CD8-positive, alpha-beta memory T cell (primary cell): ENCODE measurements around the gene SRGAP2C. TPM values are rescaled to one million over a fixed set of nuclear protein-coding genes. Genes with fewer than 3 reads are reported as not detected.
A peak's percentile ranks its signal among the peaks of the same experiment; 100 is the strongest.
"Not testable (repeated sequence)": the region's sequence is repeated elsewhere in the genome, so short reads cannot be mapped to it uniquely, and the experiment has no call there.

Experiments
- CTCF ChIA-PET: fragments of 350-600 bp; sonication (Branson Sonifier 250); formaldehyde crosslinking; loops from one replicate; lab custom pipeline; 2021; ENCODE audit warnings: antibody characterized with exemption; lab: Charles Lee
- POLR2A ChIA-PET: fragments of 350-600 bp; sonication (Branson Sonifier 250); formaldehyde crosslinking; loops from one replicate; lab custom pipeline; 2021; ENCODE audit warnings: antibody characterized with exemption; lab: Charles Lee
- DNase-seq, 5 donors: peaks; one replicate each; pipeline versions ENCODE4 v3.0.0 to v3.0.0-alpha.2; 2020 to 2022; ENCODE audit warnings: mixed read lengths in 1 of 5
- H3K27ac ChIP-seq: one replicate; pipeline ENCODE4 v1.7.0; 2013; ENCODE audit warnings: low read depth, mild to moderate bottlenecking, low read length, moderate library complexity
- H3K27me3 ChIP-seq: 2 replicates; pipeline ENCODE4 v1.7.0; 2013; ENCODE audit warnings: low read length, mild to moderate bottlenecking; ENCODE audit not compliant: insufficient read depth, poor library complexity, severe bottlenecking
- H3K36me3 ChIP-seq: 2 replicates; pipeline ENCODE4 v1.7.0; 2013; ENCODE audit warnings: mild to moderate bottlenecking, low read length, moderate library complexity; ENCODE audit not compliant: insufficient read depth
- H3K4me1 ChIP-seq: 2 replicates; pipeline ENCODE4 v1.7.0; 2013; ENCODE audit warnings: mild to moderate bottlenecking, low read length, moderate library complexity; ENCODE audit not compliant: insufficient read depth
- H3K4me3 ChIP-seq: 2 replicates; pipeline ENCODE4 v1.7.0; 2013; ENCODE audit warnings: mild to moderate bottlenecking, low read length
- H3K9me3 ChIP-seq: 2 replicates; pipeline ENCODE4 v1.7.0; 2013; ENCODE audit warnings: mild to moderate bottlenecking, low read length
- H3K27ac Mint-ChIP-seq, 8 donors: one replicate each; pipeline ENCODE4 v1.8.0; 2020 to 2021; ENCODE audit warnings: mixed read lengths in 8 of 8, mild to moderate bottlenecking in 6 of 8, inconsistent platforms in 3 of 8, moderate library complexity in 3 of 8
- H3K27me3 Mint-ChIP-seq, 2 donors: one replicate each; pipeline ENCODE4 v1.8.0; 2020 to 2021; ENCODE audit warnings: mixed read lengths in 2 of 2, mild to moderate bottlenecking in 1 of 2, moderate library complexity in 1 of 2
- H3K36me3 Mint-ChIP-seq, 3 donors: one replicate each; pipeline ENCODE4 v1.8.0; 2020 to 2021; ENCODE audit warnings: mixed read lengths in 3 of 3, inconsistent platforms in 1 of 3, mild to moderate bottlenecking in 1 of 3
- H3K4me1 Mint-ChIP-seq, 3 donors: one replicate each; pipeline ENCODE4 v1.8.0; 2020 to 2021; ENCODE audit warnings: mixed read lengths in 3 of 3, inconsistent platforms in 1 of 3, mild to moderate bottlenecking in 1 of 3
- H3K4me3 Mint-ChIP-seq, 7 donors: one replicate each; pipeline ENCODE4 v1.8.0; 2020 to 2021; ENCODE audit warnings: mixed read lengths in 7 of 7, mild to moderate bottlenecking in 6 of 7, moderate library complexity in 4 of 7, inconsistent platforms in 2 of 7
- H3K9me3 Mint-ChIP-seq, 5 donors: one replicate each; pipeline ENCODE4 v1.8.0; 2020 to 2022; ENCODE audit warnings: mixed read lengths in 5 of 5, mild to moderate bottlenecking in 3 of 5, moderate library complexity in 2 of 5, inconsistent platforms in 1 of 5
- polyA plus RNA-seq: library from polyadenylated mRNA; unstranded; fragments of 300-500 nt; fragmentation: Illumina TruSeq; gene quantifications from one replicate; pipeline ENCODE4 v1.2.3, GENCODE V29; 2021
- total RNA-seq, 2 experiments: library from RNA; stranded (reverse); gene quantifications; one replicate each; pipeline ENCODE4 v1.2.3, GENCODE V29; 2021

Gene SRGAP2C
- total and polyA plus RNA-seq, 3 experiments from 2014 or later = 2.5 to 18.1 (median 17.1) TPM

DNA sequence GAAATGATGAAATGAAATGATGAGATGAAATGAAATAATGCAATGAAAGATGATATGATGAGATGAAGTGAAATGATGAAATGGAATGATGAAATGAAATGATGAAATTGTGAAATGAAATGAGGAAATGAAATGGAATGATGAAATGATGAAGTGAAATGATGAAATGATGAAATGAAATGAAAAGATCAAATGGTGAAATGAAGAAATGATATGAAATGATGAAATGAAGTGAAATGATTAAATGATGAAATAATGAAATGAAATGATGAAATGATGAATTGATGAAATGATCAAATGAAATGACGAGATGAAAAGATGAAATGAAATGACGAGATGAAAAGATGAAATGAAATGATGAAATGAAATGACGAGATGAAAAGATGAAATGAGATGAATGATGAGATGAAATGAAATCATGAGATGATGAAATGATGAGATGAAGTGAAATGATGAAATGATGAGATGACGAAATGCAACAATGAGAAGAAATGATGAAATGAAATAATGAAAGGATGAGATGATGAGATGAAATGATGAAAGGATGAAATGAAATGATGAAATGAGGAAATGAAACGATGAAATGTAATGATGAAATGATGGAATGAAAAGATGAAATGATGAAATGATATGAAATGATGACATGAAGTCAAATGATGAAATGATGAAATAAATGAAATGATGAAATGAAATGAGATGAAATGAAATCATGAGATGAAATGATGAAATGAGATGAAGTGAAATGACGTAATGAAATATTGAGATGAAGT, 216.0 kb downstream of the SRGAP2C start:
- Mint-ChIP-seq H3K36me3 (peaks cover 6 to 15% (median 9%) of the 10 kb centered on the region in 3 donors), H3K9me3 (peaks cover 12 to 19% (median 18%) of the 10 kb centered on the region in 5 donors), H3K4me1 (peaks cover 17 to 21% (median 19%) of the 10 kb centered on the region in 3 donors), H3K4me3 (peak overlapping the region in 6 of 7 donors; percentile 51 to 86 (median 73)), H3K27ac (peak overlapping the region in 6 of 8 donors; percentile 15 to 89 (median 71))
- H3K27me3 ChIP-seq, H3K9me3 ChIP-seq, POLR2A ChIA-PET, DNase-seq, H3K4me1 ChIP-seq, H3K27ac ChIP-seq, CTCF ChIA-PET, H3K36me3 ChIP-seq, H3K27me3 Mint-ChIP-seq, H3K4me3 ChIP-seq: not testable (repeated sequence)

DNA sequence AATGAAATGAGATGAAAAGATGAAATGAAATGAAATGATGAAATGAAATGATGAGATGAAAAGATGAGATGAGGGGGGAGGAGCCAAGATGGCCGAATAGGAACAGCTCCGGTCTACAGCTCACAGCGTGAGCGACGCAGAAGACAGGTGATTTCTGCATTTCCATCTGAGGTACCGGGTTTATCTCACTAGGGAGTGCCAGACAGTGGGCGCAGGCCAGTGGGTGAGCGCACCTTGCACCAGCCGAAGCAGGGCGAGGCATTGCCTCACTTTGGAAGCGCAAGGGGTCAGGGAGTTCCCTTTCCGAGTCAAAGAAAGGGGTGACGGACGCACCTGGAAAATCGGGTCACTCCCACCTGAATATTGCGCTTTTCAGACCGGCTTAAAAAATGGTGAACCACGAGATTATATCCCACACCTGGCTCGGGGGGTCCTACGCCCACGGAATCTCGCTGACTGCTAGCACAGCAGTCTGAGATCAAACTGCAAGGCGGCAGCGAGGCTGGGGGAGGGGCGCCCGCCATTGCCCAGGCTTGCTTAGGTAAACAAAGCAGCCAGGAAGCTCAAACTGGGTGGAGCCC, 216.7 kb downstream of the SRGAP2C start:
- H3K27ac ChIP-seq, H3K27me3 ChIP-seq, H3K4me1 ChIP-seq, H3K9me3 ChIP-seq, CTCF ChIA-PET, H3K36me3 ChIP-seq, POLR2A ChIA-PET, H3K27me3 Mint-ChIP-seq, H3K4me3 ChIP-seq: not testable (repeated sequence)
- DNase-seq = peak in 2 of 5 donors; percentile 6 to 17
- peaks cover 17 to 21% (median 19%) of the 10 kb centered on the region in 3 donors for H3K4me1 Mint-ChIP-seq
- H3K4me3 Mint-ChIP-seq = peak overlapping the region; percentile 51 to 86 (median 74)
- peaks cover 12 to 22% (median 20%) of the 10 kb centered on the region in 5 donors for H3K9me3 Mint-ChIP-seq
- peaks cover 6 to 15% (median 9%) of the 10 kb centered on the region in 3 donors for H3K36me3 Mint-ChIP-seq
- H3K27ac Mint-ChIP-seq = peak overlapping the region in 7 of 8 donors; percentile 1 to 89 (median 68)

DNA sequence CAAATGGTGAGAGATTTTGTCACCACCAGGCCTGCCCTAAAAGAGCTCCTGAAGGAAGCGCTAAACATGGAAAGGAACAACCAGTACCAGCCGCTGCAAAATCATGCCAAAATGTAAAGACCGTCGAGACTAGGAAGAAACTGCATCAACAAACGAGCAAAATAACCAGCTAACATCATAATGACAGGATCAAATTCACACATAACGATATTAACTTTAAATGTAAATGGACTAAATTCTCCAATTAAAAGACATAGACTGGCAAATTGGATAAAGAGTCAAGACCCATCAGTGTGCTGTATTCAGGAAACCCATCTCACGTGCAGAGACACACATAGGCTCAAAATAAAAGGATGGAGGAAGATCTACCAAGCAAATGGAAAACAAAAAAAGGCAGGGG, 218.5 kb downstream of the SRGAP2C start:
- CTCF ChIA-PET, H3K9me3 ChIP-seq: not testable (repeated sequence)

DNA sequence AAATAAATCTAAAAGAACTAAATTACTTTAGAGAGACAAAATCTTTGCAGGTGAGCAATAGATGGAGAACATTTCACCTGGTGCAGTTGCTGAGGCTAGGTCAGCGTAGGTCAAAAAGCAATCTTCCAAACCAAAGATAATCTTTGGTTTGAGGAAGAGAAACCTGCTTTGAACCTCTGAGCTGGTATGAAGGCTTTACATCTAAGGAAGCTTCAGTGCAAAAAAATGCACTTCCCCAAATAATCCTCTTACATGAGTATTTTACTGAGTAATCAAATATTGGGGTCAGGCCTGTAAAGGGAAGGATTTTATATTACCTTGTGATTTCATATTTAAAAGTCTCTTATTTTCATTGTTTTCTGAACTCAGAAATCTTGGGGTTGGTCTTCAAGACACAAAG, 223.6 kb downstream of the SRGAP2C start:
- Mint-ChIP-seq H3K27me3 (peaks cover 0 to 3% of the 10 kb centered on the region in 2 donors), H3K4me3 (no peak overlapping the region), H3K4me1 (no peaks in the 10 kb centered on the region), H3K36me3 (no peaks in the 10 kb centered on the region), H3K9me3 (peaks cover 0 to 3% (median 2%) of the 10 kb centered on the region in 5 donors), H3K27ac (no peak overlapping the region)
- CTCF ChIA-PET = no interaction called here
- Histone ChIP-seq H3K27ac (no peak overlapping the region), H3K9me3 (no peaks in the 10 kb centered on the region), H3K27me3 (no peaks in the 10 kb centered on the region), H3K4me3 (no peak overlapping the region), H3K36me3 (no peaks in the 10 kb centered on the region), H3K4me1 (no peaks in the 10 kb centered on the region)
- POLR2A ChIA-PET = no interaction called here
- DNase-seq = no peak

More for the DNA sequence above, 218.5 kb downstream of the SRGAP2C start:
- Mint-ChIP-seq H3K9me3 (peaks cover 12 to 22% (median 20%) of the 10 kb centered on the region in 5 donors), H3K36me3 (peaks cover 6 to 15% (median 7%) of the 10 kb centered on the region in 3 donors), H3K4me1 (peaks cover 17 to 18% (median 17%) of the 10 kb centered on the region in 3 donors)
- H3K4me1 ChIP-seq, DNase-seq, H3K4me3 Mint-ChIP-seq, H3K4me3 ChIP-seq, POLR2A ChIA-PET, H3K27ac Mint-ChIP-seq, H3K27me3 Mint-ChIP-seq, H3K36me3 ChIP-seq, H3K27me3 ChIP-seq, H3K27ac ChIP-seq: not testable (repeated sequence)

DNA sequence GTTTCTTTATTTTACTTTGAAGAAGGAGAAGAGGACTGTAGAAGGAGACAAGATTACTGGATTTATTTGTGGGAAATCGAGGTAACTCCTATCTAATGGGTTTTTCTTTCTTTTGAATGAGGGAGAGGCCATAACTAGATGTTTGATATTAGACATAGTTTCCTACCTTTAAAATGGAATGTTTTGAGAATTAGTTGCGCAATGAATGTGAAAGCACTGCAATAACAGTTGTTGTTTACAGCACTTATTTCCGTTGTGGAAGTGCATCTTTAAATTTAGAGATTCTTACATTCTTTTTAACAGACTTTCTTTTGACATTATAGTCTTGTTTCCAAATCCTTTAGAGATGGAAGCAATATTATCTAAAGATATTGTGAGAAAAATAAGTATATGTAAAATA, 229.0 kb downstream of the SRGAP2C start:
- H3K27me3 ChIP-seq = no peaks in the 10 kb centered on the region
- Mint-ChIP-seq H3K36me3 (no peaks in the 10 kb centered on the region), H3K4me1 (peaks cover 7 to 11% (median 10%) of the 10 kb centered on the region in 3 donors), H3K4me3 (peak overlapping the region in 3 of 7 donors; percentile 13 to 56 (median 39)), H3K9me3 (no peaks in the 10 kb centered on the region), H3K27ac (peak overlapping the region in 2 of 8 donors; percentile 27 to 44), H3K27me3 (peaks cover 0 to 4% of the 10 kb centered on the region in 2 donors)
- POLR2A ChIA-PET = no interaction called here
- H3K27ac ChIP-seq = no peak overlapping the region
- CTCF ChIA-PET = no interaction called here
- no peak overlapping the region for H3K4me3 ChIP-seq
- no peaks in the 10 kb centered on the region for H3K4me1 ChIP-seq
- H3K9me3 ChIP-seq = no peaks in the 10 kb centered on the region
- no peaks in the 10 kb centered on the region for H3K36me3 ChIP-seq
- DNase-seq = no peak

DNA sequence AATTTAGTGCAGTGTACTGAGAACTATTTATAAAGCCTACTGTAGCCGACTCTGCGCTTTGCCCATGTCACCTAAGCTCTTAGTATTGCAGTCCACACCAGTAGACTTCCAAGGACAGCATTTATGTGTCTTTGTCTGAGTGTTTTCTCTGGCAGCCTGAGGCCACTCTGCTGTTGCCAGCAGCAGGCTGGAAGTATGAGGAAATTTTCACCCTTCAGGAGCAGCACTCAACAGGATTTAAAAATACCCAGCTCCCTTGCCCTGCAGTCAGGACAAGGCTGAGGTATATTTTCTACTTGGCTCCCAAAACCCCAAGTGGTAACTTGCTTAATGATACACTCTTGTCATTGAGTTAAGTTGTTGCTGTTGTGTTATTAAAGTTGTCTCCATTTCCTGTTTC, 230.1 kb downstream of the SRGAP2C start:
- ChIA-PET POLR2A (no interaction called here), CTCF (no interaction called here)
- no peak overlapping the region for H3K4me3 Mint-ChIP-seq
- H3K27ac Mint-ChIP-seq = peak overlapping the region in 1 of 8 donors; percentile 21
- H3K27me3 Mint-ChIP-seq = peaks cover 3 to 5% of the 10 kb centered on the region in 2 donors
- H3K27ac ChIP-seq = no peak overlapping the region
- no peaks in the 10 kb centered on the region for H3K9me3 ChIP-seq
- no peaks in the 10 kb centered on the region for H3K4me1 ChIP-seq
- no peaks in the 10 kb centered on the region for H3K36me3 Mint-ChIP-seq
- H3K4me3 ChIP-seq = no peak overlapping the region
- no peaks in the 10 kb centered on the region for H3K27me3 ChIP-seq
- H3K9me3 Mint-ChIP-seq = no peaks in the 10 kb centered on the region
- H3K36me3 ChIP-seq = no peaks in the 10 kb centered on the region
- no peak for DNase-seq
- peaks cover 7 to 11% (median 10%) of the 10 kb centered on the region in 3 donors for H3K4me1 Mint-ChIP-seq

DNA sequence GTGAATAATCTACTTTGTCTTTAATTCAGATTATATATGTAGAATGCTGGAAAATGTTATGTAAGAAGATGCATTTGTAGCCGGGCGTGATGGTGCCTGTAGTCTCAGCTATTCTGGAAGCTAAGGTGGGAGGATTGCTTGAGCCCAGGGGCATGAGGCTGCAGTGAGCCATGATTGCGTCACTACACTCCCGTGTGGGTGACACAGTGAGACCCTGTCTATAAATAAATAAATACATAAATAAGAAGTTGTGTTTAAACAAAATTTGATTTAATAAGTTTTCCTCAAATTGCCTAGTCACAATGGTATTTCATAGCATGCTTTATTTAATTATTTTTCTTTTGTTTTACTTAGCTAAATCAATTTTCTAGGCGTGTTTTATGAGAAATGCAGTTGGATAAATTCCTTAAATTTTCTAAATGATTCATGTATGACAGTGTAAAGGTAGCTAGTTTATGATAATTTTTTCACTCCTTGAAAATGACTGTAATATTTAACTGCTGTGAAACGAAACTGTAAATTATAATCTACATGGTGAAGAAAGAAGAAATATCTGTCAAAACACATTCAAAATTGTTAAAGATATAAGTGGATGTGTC, 232.6 kb downstream of the SRGAP2C start:
- Histone ChIP-seq H3K27ac (no peak overlapping the region), H3K4me3 (no peak overlapping the region), H3K4me1 (no peaks in the 10 kb centered on the region), H3K27me3 (no peaks in the 10 kb centered on the region), H3K36me3 (no peaks in the 10 kb centered on the region), H3K9me3 (no peaks in the 10 kb centered on the region)
- no peak for DNase-seq
- Mint-ChIP-seq H3K9me3 (no peaks in the 10 kb centered on the region), H3K27me3 (peaks cover 3 to 5% of the 10 kb centered on the region in 2 donors), H3K36me3 (no peaks in the 10 kb centered on the region), H3K4me1 (peaks cover 7 to 11% (median 10%) of the 10 kb centered on the region in 3 donors), H3K27ac (no peak overlapping the region), H3K4me3 (no peak overlapping the region)
- POLR2A ChIA-PET = no interaction called here
- CTCF ChIA-PET = no interaction called here
